ENCODE results near the gene KSR2. TPM values are rescaled to one million over a fixed set of nuclear protein-coding genes. Genes with fewer than 3 reads are reported as not detected.

Gene KSR2
- total RNA-seq, 1 donor from 2014 or later: 1.4 TPM

DNA sequence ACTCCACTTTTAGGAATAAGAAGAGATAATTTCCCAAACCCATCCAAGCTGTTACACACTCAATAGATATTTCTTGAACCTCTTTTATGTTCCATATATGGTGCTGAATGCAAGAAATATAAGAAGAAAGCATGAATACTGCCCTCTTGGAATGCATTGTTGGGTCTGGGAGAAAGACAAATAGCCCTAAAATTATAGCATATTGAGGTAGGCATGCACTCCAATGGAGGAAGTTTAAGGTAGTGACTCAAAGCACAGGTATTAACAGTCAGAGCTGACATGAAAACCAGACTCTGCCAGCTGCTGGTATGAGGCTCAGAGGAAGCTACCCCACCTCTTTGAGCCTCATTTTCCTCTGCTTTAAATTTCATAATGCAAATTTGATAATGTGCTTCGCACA, 346.0 kb downstream of the KSR2 start:
- no peak for ATAC-seq
- H3K27me3 ChIP-seq: no peaks in the 10 kb centered on the region
- no peaks in the 10 kb centered on the region for H3K4me1 ChIP-seq
- no peak for DNase-seq
- no peaks in the 10 kb centered on the region for H3K9me3 ChIP-seq
- H3K4me3 ChIP-seq: no peak overlapping the region
- TF ChIP-seq, protein P1, sequence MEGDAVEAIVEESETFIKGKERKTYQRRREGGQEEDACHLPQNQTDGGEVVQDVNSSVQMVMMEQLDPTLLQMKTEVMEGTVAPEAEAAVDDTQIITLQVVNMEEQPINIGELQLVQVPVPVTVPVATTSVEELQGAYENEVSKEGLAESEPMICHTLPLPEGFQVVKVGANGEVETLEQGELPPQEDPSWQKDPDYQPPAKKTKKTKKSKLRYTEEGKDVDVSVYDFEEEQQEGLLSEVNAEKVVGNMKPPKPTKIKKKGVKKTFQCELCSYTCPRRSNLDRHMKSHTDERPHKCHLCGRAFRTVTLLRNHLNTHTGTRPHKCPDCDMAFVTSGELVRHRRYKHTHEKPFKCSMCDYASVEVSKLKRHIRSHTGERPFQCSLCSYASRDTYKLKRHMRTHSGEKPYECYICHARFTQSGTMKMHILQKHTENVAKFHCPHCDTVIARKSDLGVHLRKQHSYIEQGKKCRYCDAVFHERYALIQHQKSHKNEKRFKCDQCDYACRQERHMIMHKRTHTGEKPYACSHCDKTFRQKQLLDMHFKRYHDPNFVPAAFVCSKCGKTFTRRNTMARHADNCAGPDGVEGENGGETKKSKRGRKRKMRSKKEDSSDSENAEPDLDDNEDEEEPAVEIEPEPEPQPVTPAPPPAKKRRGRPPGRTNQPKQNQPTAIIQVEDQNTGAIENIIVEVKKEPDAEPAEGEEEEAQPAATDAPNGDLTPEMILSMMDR (IDR thresholded peaks at IDR 0.05): no peak
- intact Hi-C loops (cut with DNase I): no loop called here
- no peak overlapping the region for H3K27ac ChIP-seq
- no peaks in the 10 kb centered on the region for H3K36me3 ChIP-seq

DNA sequence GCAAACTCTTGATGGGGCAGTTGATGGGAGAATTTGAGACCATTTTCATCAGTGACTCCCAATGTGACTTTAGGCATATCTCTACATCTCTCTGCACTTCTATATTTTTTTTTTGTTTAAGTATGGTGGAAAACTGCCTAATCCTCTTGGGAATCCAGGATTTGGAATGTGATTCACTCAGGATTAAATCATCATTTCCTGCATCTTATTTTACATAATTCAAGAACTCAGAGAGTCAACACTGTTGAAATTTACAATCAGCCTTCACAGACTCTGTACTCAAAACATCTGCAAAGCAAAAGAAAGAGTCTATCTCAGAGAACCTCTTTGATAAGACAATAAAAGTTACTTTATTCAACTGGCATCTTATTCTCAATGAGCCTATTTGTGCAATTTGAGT, 346.7 kb downstream of the KSR2 start:
- TF ChIP-seq, protein P1 (IDR thresholded peaks at IDR 0.05): no peak
- intact Hi-C loops (cut with DNase I): no loop called here
- no peak for DNase-seq

DNA sequence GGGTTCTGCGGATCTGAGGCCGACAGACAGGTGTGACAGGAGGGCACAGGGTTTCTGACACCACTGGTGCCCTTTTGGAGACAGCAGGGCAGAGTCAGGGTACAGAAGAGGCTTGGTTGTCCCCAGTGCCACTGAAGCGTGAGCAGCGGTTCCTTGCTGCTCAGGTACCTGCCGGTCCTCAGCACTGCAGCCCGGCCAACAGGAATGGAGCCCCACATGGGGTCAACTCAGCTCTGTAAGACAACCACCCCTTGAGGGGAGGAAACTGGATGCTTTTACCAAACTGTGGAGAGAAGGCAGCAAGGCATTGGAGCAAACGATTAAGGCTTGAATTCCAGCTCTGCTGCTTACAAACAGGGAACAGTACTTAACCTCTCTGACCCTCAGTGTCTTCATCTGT, 361.0 kb downstream of the KSR2 start:
- ATAC-seq (no peak), DNase-seq (no peak)
- intact Hi-C loops (cut with DNase I): no loop called here
- Histone ChIP-seq H3K4me3 (no peak overlapping the region), H3K4me1 (no peaks in the 10 kb centered on the region), H3K36me3 (no peaks in the 10 kb centered on the region), H3K9me3 (no peaks in the 10 kb centered on the region), H3K27ac (no peak overlapping the region), H3K27me3 (no peaks in the 10 kb centered on the region)
- TF ChIP-seq, protein P1 (IDR thresholded peaks at IDR 0.05): no peak

More for the DNA sequence above, 346.7 kb downstream of the KSR2 start:
- no peak for ATAC-seq
- Histone ChIP-seq H3K36me3 (no peaks in the 10 kb centered on the region), H3K27ac (no peak overlapping the region), H3K4me3 (no peak overlapping the region), H3K27me3 (no peaks in the 10 kb centered on the region), H3K4me1 (no peaks in the 10 kb centered on the region), H3K9me3 (no peaks in the 10 kb centered on the region)

- H3K9me3 ChIP-seq: no peaks in the 10 kb centered on the region
- TF ChIP-seq, protein P1 (IDR thresholded peaks at IDR 0.05): no peak
- intact Hi-C loops (cut with DNase I): no loop called here
- DNase-seq (no peak), ATAC-seq (no peak)
- H3K27ac ChIP-seq: no peak overlapping the region
- no peak overlapping the region for H3K4me3 ChIP-seq
- no peaks in the 10 kb centered on the region for H3K4me1 ChIP-seq
- no peaks in the 10 kb centered on the region for H3K36me3 ChIP-seq
- no peaks in the 10 kb centered on the region for H3K27me3 ChIP-seq
Observed at GRCh38 chr12:117606945-117607344, 361.8 kb downstream of the KSR2 start.

GRCh38 chr12:117606024-117606423, 362.8 kb downstream of the KSR2 start:
- Histone ChIP-seq H3K27me3 (no peaks in the 10 kb centered on the region), H3K4me1 (no peaks in the 10 kb centered on the region), H3K4me3 (no peak overlapping the region), H3K36me3 (no peaks in the 10 kb centered on the region), H3K27ac (no peak overlapping the region), H3K9me3 (no peaks in the 10 kb centered on the region)
- no peak for DNase-seq
- ATAC-seq: no peak
- intact Hi-C loops (cut with DNase I): no loop called here
- TF ChIP-seq, protein P1 (IDR thresholded peaks at IDR 0.05): no peak

Measured in upper lobe of right lung (tissue), 1 donor.